CD4-positive, alpha-beta T cell treated with Interleukin-21 for 1 hour (primary cell): ENCODE data around the gene NBPF12.
"Not testable (repeated sequence)": the region's sequence is repeated elsewhere in the genome, so short reads cannot be mapped to it uniquely, and the experiment has no call there.

Experiments used
- DNase-seq: peaks from one replicate; pipeline ENCODE4 v3.0.0-alpha.2; 2020

The NBPF12 gene

GRCh38 chr1:146985855-146986254 is 47.7 kb downstream of the NBPF12 start:
- DNase-seq: not testable (repeated sequence)

GRCh38 chr1:146986450-146986849 is 48.3 kb downstream of the NBPF12 start:
- DNase-seq: not testable (repeated sequence)

GRCh38 chr1:146987502-146987901 is 49.4 kb downstream of the NBPF12 start:
- DNase-seq: not testable (repeated sequence)

GRCh38 chr1:146989455-146989854 is 51.3 kb downstream of the NBPF12 start:
- not testable (repeated sequence) for DNase-seq

- DNase-seq: not testable (repeated sequence)
Measured at GRCh38 chr1:147008495-147008894, 70.4 kb downstream of the NBPF12 start.

GRCh38 chr1:147026975-147027374 is 88.9 kb downstream of the NBPF12 start:
- not testable (repeated sequence) for DNase-seq

GRCh38 chr1:147030066-147030653 is 92.0 kb downstream of the NBPF12 start:
- not testable (repeated sequence) for DNase-seq

GRCh38 chr1:147039916-147040315 is 101.8 kb downstream of the NBPF12 start:
- DNase-seq: no peak

GRCh38 chr1:147042891-147043290 is 104.8 kb downstream of the NBPF12 start:
- not testable (repeated sequence) for DNase-seq

- not testable (repeated sequence) for DNase-seq
Measured at GRCh38 chr1:147044511-147044910, 106.4 kb downstream of the NBPF12 start.
